Panc1 (cell line): Measurements from ENCODE around the gene KDM1B.

ENCODE experiments used
- CTCF ChIP-seq: fragments of 450-650 bp; IDR thresholded peaks from 2 replicates; pipeline ENCODE4 v1.5.1; 2017; ENCODE audit warnings: mild to moderate bottlenecking
- POLR2AphosphoS5 ChIP-seq: IDR thresholded peaks from 2 replicates; pipeline ENCODE4 v1.6.1; 2012; ENCODE audit warnings: mild to moderate bottlenecking, low read depth, low read length, moderate library complexity

GRCh38 chr6:18254793-18255192, 99.6 kb downstream of the KDM1B start:
- no peak for TF ChIP-seq CTCF
- TF ChIP-seq POLR2AphosphoS5, result 0 out of 2 replicates have a peak, but pooled peaks have one; percentile 17
